Naive B cell (primary cell): ENCODE results near the gene RPP38. TPM values are rescaled to one million over a fixed set of nuclear protein-coding genes. Genes with fewer than 3 reads are reported as not detected.

Experiments used
- ATAC-seq, 2 donors: fragments of 150-1000 bp; cut with Tn5 transposase; 2 replicates each; pipeline ENCODE4 v1.10.0; 2021; ENCODE audit warnings: low read depth in 2 of 2, mild to moderate bottlenecking in 2 of 2, moderate library complexity in 2 of 2
- DNase-seq: peaks from one replicate; pipeline ENCODE4 v3.0.0; 2022
- H3K27ac Mint-ChIP-seq, 6 donors: one replicate each; pipeline ENCODE4 v1.8.0; 2020 to 2022; ENCODE audit warnings: mild to moderate bottlenecking in 6 of 6, mixed read lengths in 6 of 6, moderate library complexity in 5 of 6, inconsistent platforms in 2 of 6
- H3K27me3 Mint-ChIP-seq, 3 donors: one replicate each; pipeline ENCODE4 v1.8.0; 2021 to 2022; ENCODE audit warnings: mixed read lengths in 3 of 3, mild to moderate bottlenecking in 1 of 3
- H3K36me3 Mint-ChIP-seq, 2 donors: one replicate each; pipeline ENCODE4 v1.8.0; 2020 to 2022; ENCODE audit warnings: mixed read lengths in 2 of 2, inconsistent platforms in 1 of 2, mild to moderate bottlenecking in 1 of 2
- H3K4me1 Mint-ChIP-seq, 3 donors: one replicate each; pipeline ENCODE4 v1.8.0; 2020 to 2022; ENCODE audit warnings: mixed read lengths in 3 of 3, inconsistent platforms in 1 of 3, mild to moderate bottlenecking in 1 of 3, moderate library complexity in 1 of 3
- H3K4me3 Mint-ChIP-seq, 8 donors: one replicate each; pipeline ENCODE4 v1.8.0; 2020 to 2022; ENCODE audit warnings: mild to moderate bottlenecking in 8 of 8, mixed read lengths in 8 of 8, moderate library complexity in 8 of 8, inconsistent platforms in 2 of 8
- H3K9me3 Mint-ChIP-seq, 7 donors: one replicate each; pipeline ENCODE4 v1.8.0; 2020 to 2022; ENCODE audit warnings: mixed read lengths in 7 of 7, mild to moderate bottlenecking in 5 of 7, inconsistent platforms in 2 of 7, moderate library complexity in 1 of 7
- polyA plus RNA-seq, 6 donors: library from polyadenylated mRNA; unstranded; fragments of 300-500 nt; fragmentation: Illumina TruSeq; gene quantifications; one replicate each; pipeline ENCODE4 v1.2.3, GENCODE V29; 2021; ENCODE audit warnings: low read depth in 6 of 6

The RPP38 gene
- polyA plus RNA-seq, 6 donors from 2014 or later: 21.0 to 37.8 (median 30.4) TPM

DNA sequence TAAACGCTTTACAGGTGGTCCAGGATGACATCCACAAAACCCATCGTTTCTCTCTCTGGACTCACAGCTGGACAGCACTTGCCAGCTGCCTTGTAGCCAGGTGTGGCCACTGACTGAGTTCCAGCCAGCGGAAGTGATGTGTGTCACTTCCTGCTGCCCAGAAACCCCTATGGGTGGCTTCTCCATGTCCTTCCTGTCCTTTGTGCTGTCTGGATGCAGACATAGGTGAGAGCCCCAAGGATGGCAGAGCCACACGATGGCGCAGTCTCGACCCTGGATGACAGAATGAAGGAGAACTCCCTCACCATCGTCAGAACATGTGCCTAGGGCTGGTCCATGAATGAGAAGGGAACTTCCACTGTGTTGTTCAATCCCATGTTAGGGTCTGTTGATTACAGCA lies 49.2 kb downstream of the RPP38 start:
- no peak overlapping the region for H3K4me3 Mint-ChIP-seq
- ATAC-seq: no peak
- H3K27ac Mint-ChIP-seq: peak overlapping the region in 4 of 6 donors; percentile 67 to 78 (median 70)

DNA sequence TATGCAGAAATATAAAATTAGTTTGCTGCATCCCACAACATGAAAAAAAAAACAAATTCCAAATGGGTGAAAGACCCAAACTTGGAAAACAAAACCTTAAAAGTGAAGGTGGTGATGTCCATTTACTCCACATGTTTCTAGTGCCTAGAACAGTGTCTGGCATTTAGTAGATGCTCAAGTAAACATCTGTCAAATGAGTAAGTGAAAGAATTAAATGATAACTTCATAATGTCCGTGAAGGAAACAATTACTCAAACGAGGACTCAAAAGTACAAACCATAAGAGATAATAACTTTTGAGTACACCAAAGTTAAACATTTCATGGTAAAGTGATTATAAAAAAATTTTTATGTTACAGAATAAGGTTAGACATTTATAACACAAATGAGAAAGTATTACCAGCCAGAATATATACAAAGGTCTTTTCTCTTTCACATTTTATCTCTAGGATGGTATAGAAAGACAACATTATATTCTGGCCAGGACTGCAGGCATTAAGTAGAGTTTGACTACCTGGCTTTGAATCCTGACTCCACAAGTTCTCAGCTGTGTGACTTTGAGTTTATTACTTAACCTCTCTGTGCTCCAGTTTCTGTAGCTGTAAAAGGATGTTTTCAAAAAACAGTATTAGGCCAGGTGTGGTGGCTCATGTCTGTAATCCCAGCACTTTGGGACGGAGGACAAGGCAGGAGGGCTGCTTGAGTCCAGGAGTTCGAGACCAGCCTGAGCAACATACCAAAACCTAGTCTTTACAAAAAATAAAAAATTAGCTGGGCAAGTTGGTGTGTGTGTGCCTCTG lies 50.6 kb downstream of the RPP38 start:
- Mint-ChIP-seq H3K36me3 (no peaks in the 10 kb centered on the region), H3K9me3 (peaks cover 0 to 2% (median 0%) of the 10 kb centered on the region in 7 donors), H3K4me1 (peaks cover 0 to 10% (median 0%) of the 10 kb centered on the region in 3 donors), H3K4me3 (no peak overlapping the region), H3K27ac (peak overlapping the region in 1 of 6 donors; percentile 11), H3K27me3 (no peaks in the 10 kb centered on the region)
- ATAC-seq (no peak), DNase-seq (no peak)

More for the DNA sequence above, 49.2 kb downstream of the RPP38 start:
- DNase-seq: no peak
- Mint-ChIP-seq H3K4me1 (peaks cover 5 to 23% (median 10%) of the 10 kb centered on the region in 3 donors), H3K27me3 (no peaks in the 10 kb centered on the region), H3K9me3 (peaks cover 0 to 2% (median 0%) of the 10 kb centered on the region in 7 donors), H3K36me3 (no peaks in the 10 kb centered on the region)

DNA sequence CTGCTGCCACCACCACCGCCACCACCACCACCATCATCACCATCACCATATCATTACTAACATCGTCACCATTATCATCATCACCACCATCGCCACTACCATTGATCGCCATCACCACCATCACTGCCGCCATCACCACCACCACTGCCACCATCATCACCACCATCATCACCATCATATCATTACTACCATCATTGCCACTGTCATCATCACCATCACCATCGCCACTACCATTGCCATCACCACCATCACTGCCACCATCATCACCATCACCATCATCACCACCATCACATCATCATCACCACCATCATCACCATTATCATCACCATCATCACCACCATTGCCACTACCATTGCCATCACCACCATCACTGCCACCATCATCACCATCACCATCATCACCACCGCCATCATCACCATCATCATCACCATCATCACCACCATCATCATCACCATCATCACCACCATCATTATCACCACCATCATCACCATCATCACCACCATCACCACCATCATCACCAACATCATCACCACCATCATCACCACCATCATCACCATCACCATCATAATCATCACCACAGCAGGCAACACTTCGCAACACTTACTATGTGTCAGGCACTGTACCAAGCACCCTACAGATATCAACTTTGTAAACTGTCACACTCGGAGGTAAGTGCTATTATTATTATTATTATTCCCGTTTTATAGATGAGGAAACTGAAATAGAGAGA lies 52.1 kb downstream of the RPP38 start:
- no peaks in the 10 kb centered on the region for H3K27me3 Mint-ChIP-seq
- H3K27ac Mint-ChIP-seq: no peak overlapping the region
- peaks cover 0 to 2% (median 0%) of the 10 kb centered on the region in 7 donors for H3K9me3 Mint-ChIP-seq
- no peak for DNase-seq
- no peak overlapping the region for H3K4me3 Mint-ChIP-seq
- no peaks in the 10 kb centered on the region for H3K36me3 Mint-ChIP-seq
- ATAC-seq: no peak
- peaks cover 0 to 5% (median 0%) of the 10 kb centered on the region in 3 donors for H3K4me1 Mint-ChIP-seq

DNA sequence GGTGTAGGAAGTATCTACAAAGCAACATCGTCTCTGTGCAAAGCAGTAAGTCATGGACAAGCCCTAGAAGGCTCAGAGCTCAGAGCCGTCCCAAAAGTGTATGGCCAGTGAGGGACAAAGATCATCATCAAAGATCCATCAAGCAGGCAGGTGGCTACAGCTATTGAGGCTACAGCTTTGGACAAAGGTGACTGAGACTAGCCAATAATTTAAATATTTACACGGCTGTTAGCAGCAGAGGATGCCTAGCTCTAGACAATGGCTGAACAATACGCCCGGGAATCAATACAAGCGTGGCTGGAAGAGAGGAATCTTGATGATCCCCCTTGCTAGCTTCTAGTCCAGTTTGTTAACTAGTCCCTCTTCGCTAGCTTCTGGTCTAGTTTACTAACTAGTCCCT lies 53.4 kb downstream of the RPP38 start:
- Mint-ChIP-seq H3K4me1 (peaks cover 0 to 5% (median 0%) of the 10 kb centered on the region in 3 donors), H3K4me3 (no peak overlapping the region), H3K36me3 (no peaks in the 10 kb centered on the region), H3K27ac (peak overlapping the region in 1 of 6 donors; percentile 21), H3K9me3 (peaks cover 0 to 2% (median 0%) of the 10 kb centered on the region in 7 donors), H3K27me3 (no peaks in the 10 kb centered on the region)
- no peak for DNase-seq
- no peak for ATAC-seq

DNA sequence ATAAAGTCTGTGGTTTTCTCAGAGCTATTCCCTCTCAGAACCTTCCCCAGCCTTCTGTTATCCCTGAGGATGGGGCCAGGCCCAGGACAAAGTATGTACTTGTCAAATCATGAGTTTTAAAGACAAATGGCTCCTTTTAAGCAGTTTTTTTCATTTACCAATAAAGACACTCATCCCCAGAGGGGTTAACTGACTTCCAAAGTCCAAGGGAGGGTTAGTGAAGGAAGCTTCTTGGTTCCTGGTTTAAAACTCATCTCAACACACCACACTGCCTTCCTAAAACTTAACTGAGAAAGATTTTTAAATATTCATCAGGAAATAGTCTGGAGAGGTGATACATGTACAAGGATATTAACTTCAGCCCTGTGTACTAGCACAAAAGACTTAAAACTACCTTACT lies 55.4 kb downstream of the RPP38 start:
- no peaks in the 10 kb centered on the region for H3K36me3 Mint-ChIP-seq
- DNase-seq: no peak
- no peaks in the 10 kb centered on the region for H3K4me1 Mint-ChIP-seq
- peaks cover 0 to 2% (median 0%) of the 10 kb centered on the region in 7 donors for H3K9me3 Mint-ChIP-seq
- no peak overlapping the region for H3K4me3 Mint-ChIP-seq
- peak overlapping the region in 1 of 6 donors; percentile 20 for H3K27ac Mint-ChIP-seq
- no peak for ATAC-seq
- H3K27me3 Mint-ChIP-seq: no peaks in the 10 kb centered on the region

Other genes with a start within 250 kb of the RPP38 start
- 1 to 10 TPM; 1.0 to 3.9 (median 1.7) TPM for gene SUV39H2, start 218.5 kb upstream of the RPP38 start, polyA plus RNA-seq
- 10 to 100 TPM; 36.2 to 69.6 (median 45.8) TPM for gene DCLRE1C, start 143.3 kb upstream of the RPP38 start, polyA plus RNA-seq
- 1 to 10 TPM in 2 of 6 donors, under 1 TPM in 1, not detected in 3; 0.99 to 2.2 (median 1.2) TPM for gene MEIG1, start 138.0 kb upstream of the RPP38 start, polyA plus RNA-seq
- not detected for gene OLAH, start 53.4 kb upstream of the RPP38 start, polyA plus RNA-seq
- gene ACBD7, start 8.6 kb upstream of the RPP38 start, polyA plus RNA-seq: not detected
- gene NMT2, start 71.3 kb downstream of the RPP38 start, polyA plus RNA-seq: 1 to 10 TPM; 3.7 to 7.3 (median 5.4) TPM